GM23338 (cell line): ENCODE data around the gene RAD23B. TPM values are rescaled to one million over a fixed set of nuclear protein-coding genes. Genes with fewer than 3 reads are reported as not detected.

Experiments used
- ATAC-seq: fragments of 200-7000 bp; cut with Tn5 transposase; 3 replicates; pipeline ENCODE4 v1.9.1; 2020
- DNase-seq: peaks from one replicate; pipeline ENCODE4 v3.0.0-alpha.2; 2015; ENCODE audit warnings: low spot score
- H2AFZ ChIP-seq: fragments of 200-600 bp; sonication (generic); 2 replicates; pipeline ENCODE4 v1.8.0; 2016; ENCODE audit warnings: antibody characterized with exemption, mild to moderate bottlenecking, moderate library complexity
- H3F3A ChIP-seq: fragments of 200-600 bp; sonication (generic); replicated peaks from 2 replicates; pipeline ENCODE4 v1.8.0; 2017; ENCODE audit warnings: antibody characterized with exemption, mixed run types, low read depth
- H3K27ac ChIP-seq: fragments of 200-600 bp; sonication (generic); 2 replicates; pipeline ENCODE4 v1.6.1; 2016; ENCODE audit warnings: low read depth
- H3K27me3 ChIP-seq: fragments of 200-600 bp; sonication (generic); 2 replicates; pipeline ENCODE4 v1.8.0; 2016; ENCODE audit warnings: mild to moderate bottlenecking, mixed run types, moderate library complexity; ENCODE audit not compliant: insufficient read depth
- H3K36me3 ChIP-seq: fragments of 200-600 bp; sonication (generic); 2 replicates; pipeline ENCODE4 v1.8.0; 2016; ENCODE audit warnings: mild to moderate bottlenecking; ENCODE audit not compliant: insufficient read depth
- H3K4me1 ChIP-seq: fragments of 200-600 bp; sonication (generic); 2 replicates; pipeline ENCODE4 v1.8.0; 2016; ENCODE audit warnings: mild to moderate bottlenecking, moderate library complexity; ENCODE audit not compliant: insufficient read depth
- H3K4me2 ChIP-seq: fragments of 200-600 bp; sonication (generic); 2 replicates; pipeline ENCODE4 v1.7.1; 2017; ENCODE audit warnings: mixed run types
- H3K4me3 ChIP-seq: fragments of 200-600 bp; sonication (generic); 2 replicates; pipeline ENCODE4 v1.6.1; 2016; ENCODE audit warnings: mixed run types
- H3K79me2 ChIP-seq: fragments of 200-600 bp; sonication (generic); replicated peaks from 2 replicates; pipeline ENCODE4 v1.8.0; 2017; ENCODE audit warnings: mild to moderate bottlenecking; ENCODE audit not compliant: insufficient read depth
- H3K9me2 ChIP-seq: fragments of 200-600 bp; sonication (generic); 2 replicates; pipeline ENCODE4 v1.8.0; 2017; ENCODE audit not compliant: insufficient read depth
- H4K20me1 ChIP-seq: fragments of 200-600 bp; sonication (generic); replicated peaks from 2 replicates; pipeline ENCODE4 v1.8.0; 2017; ENCODE audit warnings: mild to moderate bottlenecking; ENCODE audit not compliant: insufficient read depth
- H3K27ac Mint-ChIP-seq: 2 replicates; pipeline ENCODE4 v1.8.0; 2020; ENCODE audit warnings: inconsistent platforms, mild to moderate bottlenecking, moderate library complexity, mixed read lengths
- H3K27me3 Mint-ChIP-seq: 3 replicates; pipeline ENCODE4 v1.8.0; 2022; ENCODE audit warnings: low read depth, mild to moderate bottlenecking, moderate library complexity, mixed read lengths, inconsistent platforms; ENCODE audit not compliant: insufficient read depth, poor library complexity
- H3K36me3 Mint-ChIP-seq: 3 replicates; pipeline ENCODE4 v1.8.0; 2021; ENCODE audit warnings: low read depth, mild to moderate bottlenecking, inconsistent platforms, moderate library complexity, mixed read lengths
- H3K4me1 Mint-ChIP-seq: 3 replicates; pipeline ENCODE4 v1.8.0; 2020; ENCODE audit warnings: mild to moderate bottlenecking, inconsistent platforms, mixed read lengths
- H3K4me3 Mint-ChIP-seq: 3 replicates; pipeline ENCODE4 v1.8.0; 2021; ENCODE audit warnings: moderate library complexity, mild to moderate bottlenecking, inconsistent platforms, mixed read lengths
- H3K9me3 Mint-ChIP-seq: 3 replicates; pipeline ENCODE4 v1.8.0; 2020; ENCODE audit warnings: moderate library complexity, mild to moderate bottlenecking, inconsistent platforms, mixed read lengths
- CREB1 ChIP-seq: fragments of 250-450 bp; sonication (Bioruptor Pico); IDR thresholded peaks from 2 replicates; pipeline ENCODE4 v1.5.0; 2020; ENCODE audit warnings: low read depth, mild to moderate bottlenecking, moderate library complexity
- ETS1 ChIP-seq: IDR thresholded peaks from 2 replicates; pipeline ENCODE4 v1.6.1; 2016; ENCODE audit warnings: antibody characterized with exemption
- EZH2 ChIP-seq: fragments of 200-600 bp; sonication (generic); IDR thresholded peaks from one replicate; pipeline ENCODE4 v1.8.0; 2017; ENCODE audit warnings: antibody characterized with exemption, mild to moderate bottlenecking, low read depth; ENCODE audit not compliant: unreplicated experiment
- EZH2phosphoT487 ChIP-seq: fragments of 200-600 bp; sonication (generic); IDR thresholded peaks from one replicate; pipeline ENCODE4 v1.8.1; 2018; ENCODE audit warnings: antibody characterized with exemption; ENCODE audit not compliant: unreplicated experiment
- JUNB ChIP-seq: IDR thresholded peaks from one replicate; pipeline ENCODE4 v1.6.1; 2016; ENCODE audit warnings: antibody characterized with exemption; ENCODE audit not compliant: unreplicated experiment
- POLR2AphosphoS5 ChIP-seq: IDR thresholded peaks from 2 replicates; pipeline ENCODE4 v1.6.1; 2016; ENCODE audit warnings: antibody characterized with exemption, low read depth
- REST ChIP-seq: IDR thresholded peaks from one replicate; pipeline ENCODE4 v1.6.1; 2018; ENCODE audit warnings: antibody characterized with exemption; ENCODE audit not compliant: unreplicated experiment
- STAT1 ChIP-seq: IDR thresholded peaks from one replicate; pipeline ENCODE4 v1.6.1; 2016; ENCODE audit warnings: antibody characterized with exemption; ENCODE audit not compliant: unreplicated experiment
- ZNF114 ChIP-seq: fragments of 250-450 bp; sonication (Bioruptor Pico); IDR thresholded peaks from 2 replicates; pipeline ENCODE4 v1.5.0; 2020; ENCODE audit warnings: mild to moderate bottlenecking, moderate library complexity
- ZNF462 ChIP-seq: fragments of 250-450 bp; sonication (Bioruptor Pico); IDR thresholded peaks from 2 replicates; pipeline ENCODE4 v1.5.0; 2020; ENCODE audit warnings: mild to moderate bottlenecking, moderate library complexity
- polyA plus RNA-seq: library from polyadenylated mRNA; unstranded; fragments of >200 nt; fragmentation: Nextera tagmentation; extraction: Ambion mirVana; gene quantifications from 2 replicates; pipeline ENCODE4 v1.2.1, GENCODE V29; 2016
- total RNA-seq: library from RNA; depleted of rRNA; stranded (reverse); fragments of >200 nt; shearing (Covaris generic); gene quantifications from 2 replicates; pipeline ENCODE4 v1.2.3, GENCODE V29; 2014

The RAD23B gene
- total and polyA plus RNA-seq, 2 experiments from 2014 or later: 31.1 to 137 TPM

GRCh38 chr9:107269254-107269653 is 13.8 kb upstream of the RAD23B start:
- H3K79me2 ChIP-seq: no peaks in the 10 kb centered on the region
- ATAC-seq: no peak
- H3K4me3 ChIP-seq: no peak overlapping the region
- no peaks in the 10 kb centered on the region for H3F3A ChIP-seq
- no peaks in the 10 kb centered on the region; the same call in 1 of the 2 replicates for H3K4me1 ChIP-seq
- no peak overlapping the region for H2AFZ ChIP-seq
- DNase-seq: no peak
- H3K4me2 ChIP-seq: no peak overlapping the region
- no peaks in the 10 kb centered on the region for H4K20me1 ChIP-seq
- no peak for TF ChIP-seq EZH2
- no peak for TF ChIP-seq ZNF462 (CRISPR knock-in tag)
- no peak for TF ChIP-seq ZNF114 (CRISPR knock-in tag)
- no peak for TF ChIP-seq CREB1
- TF ChIP-seq EZH2phosphoT487: no peak
- no peak for TF ChIP-seq REST
- no peak for TF ChIP-seq JUNB
- no peak for TF ChIP-seq STAT1
- no peak for TF ChIP-seq POLR2AphosphoS5
- no peak for TF ChIP-seq ETS1
- no peaks in the 10 kb centered on the region for H3K36me3 ChIP-seq
- Mint-ChIP-seq H3K4me3 (no peak overlapping the region), H3K27ac (no peak overlapping the region), H3K36me3 (no peaks in the 10 kb centered on the region), H3K27me3 (peaks cover 3% of the 10 kb centered on the region), H3K9me3 (no peaks in the 10 kb centered on the region), H3K4me1 (peaks cover 8% of the 10 kb centered on the region; the same call in 2 of the 3 replicates)
- H3K27ac ChIP-seq: no peak overlapping the region
- H3K9me2 ChIP-seq: no peaks in the 10 kb centered on the region
- H3K27me3 ChIP-seq: no peaks in the 10 kb centered on the region
